ENCODE results near the gene GLRX.

GLRX gene

GRCh38 chr5:95773335-95774059 is 49.0 kb downstream of the GLRX start:
- no peak for DNase-seq

GRCh38 chr5:95771892-95772291 is 50.6 kb downstream of the GLRX start:
- no peak for DNase-seq

GRCh38 chr5:95770830-95771708 is 51.5 kb downstream of the GLRX start:
- no peak for DNase-seq

- no peak for DNase-seq
These were observed 53.8 kb downstream of the GLRX start for GRCh38 chr5:95768731-95769130.

GRCh38 chr5:95763941-95764340 is 58.6 kb downstream of the GLRX start:
- DNase-seq, result no peak
